DMS79 (cell line): ENCODE measurements around the gene NARF.
"Not testable (repeated sequence)": the region's sequence is repeated elsewhere in the genome, so short reads cannot be mapped to it uniquely, and the experiment has no call there.

Source experiments
- DNase-seq: peaks from one replicate; lab custom pipeline; 2025; lab: John Stamatoyannopoulos, UW

The NARF gene

DNA sequence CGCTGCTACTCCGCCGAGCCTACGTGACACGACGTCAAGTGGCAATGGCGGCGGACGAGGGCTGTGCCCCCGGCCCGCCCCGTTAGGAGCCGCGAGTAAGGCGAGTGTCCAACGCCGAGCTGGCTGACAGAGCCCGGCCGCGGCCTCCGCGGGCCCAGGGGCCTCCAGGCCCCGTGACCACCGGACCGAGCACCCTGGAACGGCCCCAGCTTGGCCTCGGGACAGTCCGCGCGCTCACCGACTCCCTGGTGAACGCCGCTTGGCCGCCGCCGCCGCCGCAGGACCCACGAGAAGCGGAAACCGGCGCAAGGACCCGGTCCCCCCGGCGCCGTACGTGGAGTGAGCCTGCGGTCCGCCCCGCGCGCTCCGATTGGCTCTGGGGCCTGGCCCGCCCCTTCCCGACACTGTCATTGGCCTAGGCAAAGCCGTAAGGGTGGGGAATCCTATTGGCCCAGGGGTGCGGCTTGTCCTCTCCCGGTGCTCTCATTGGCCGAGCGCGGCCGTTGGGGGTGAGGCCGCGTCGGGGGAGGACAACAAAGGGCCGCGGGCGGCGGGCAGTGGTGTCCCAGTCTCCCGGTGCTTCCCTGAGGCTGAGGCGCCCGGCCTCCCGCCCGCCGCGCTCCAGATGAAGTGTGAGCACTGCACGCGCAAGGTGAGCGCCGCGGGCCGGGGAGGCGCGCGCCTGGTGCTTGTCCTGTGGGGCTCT, at the start of gene NARF:
NARF (plus strand) TSS at position 563 of the 706 bp plus-strand sequence; CDS start at position 626, 63 bp downstream.
- peak; percentile 84 for DNase-seq

DNA sequence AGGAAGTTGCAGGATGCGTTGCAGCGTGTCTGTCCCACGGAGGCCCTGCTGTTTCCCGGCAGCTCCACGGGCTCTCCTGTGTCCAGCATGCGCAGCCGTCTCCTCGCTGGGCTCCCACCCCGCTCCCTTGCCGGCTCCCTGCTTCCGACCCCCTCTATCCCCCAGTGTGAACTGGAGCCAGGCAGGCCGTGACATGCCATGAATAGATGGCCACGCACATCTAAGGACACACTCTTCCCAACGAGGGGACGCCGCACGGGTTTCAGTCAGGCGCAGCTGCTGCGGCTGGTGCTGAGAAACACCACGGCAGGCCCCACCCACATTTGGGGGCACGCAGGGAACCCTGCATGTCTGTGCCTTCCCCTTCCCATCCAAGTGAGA, 49.6 kb upstream of the NARF start:
- no peak for DNase-seq

DNA sequence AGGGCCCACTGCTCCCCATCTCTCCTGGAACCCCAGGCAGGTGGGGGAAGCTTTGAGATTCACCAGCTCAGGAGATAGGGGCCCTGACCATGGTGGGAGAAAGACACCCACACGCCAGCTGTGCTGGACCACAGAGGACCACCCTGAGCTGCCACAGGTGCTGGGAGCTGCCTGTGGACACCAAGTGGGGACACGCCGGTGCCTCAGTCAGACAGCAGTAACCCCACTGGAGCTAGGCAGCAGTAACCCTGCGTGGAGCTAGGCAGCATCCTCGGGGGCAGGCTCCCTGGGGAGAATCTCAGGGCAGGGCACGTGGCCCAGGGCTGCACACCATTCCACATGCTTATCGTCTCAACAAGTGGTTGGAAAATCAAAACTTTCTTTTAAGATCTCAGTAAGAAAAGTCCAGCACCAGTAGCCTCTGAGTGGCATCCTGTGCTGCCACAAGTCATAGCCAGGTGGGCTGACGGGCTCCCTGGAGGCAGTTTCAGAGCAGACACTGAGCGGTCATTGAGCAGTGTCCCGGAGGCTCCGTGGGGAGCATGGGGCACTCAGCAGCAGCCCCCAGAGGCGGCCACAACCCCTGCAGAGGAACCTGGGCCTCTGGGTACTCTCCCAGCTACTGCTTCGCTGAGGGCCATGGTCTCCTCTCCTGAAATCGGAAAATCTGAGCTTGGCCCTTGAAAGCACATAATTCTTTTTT, 48.4 kb upstream of the NARF start:
- no peak for DNase-seq

DNA sequence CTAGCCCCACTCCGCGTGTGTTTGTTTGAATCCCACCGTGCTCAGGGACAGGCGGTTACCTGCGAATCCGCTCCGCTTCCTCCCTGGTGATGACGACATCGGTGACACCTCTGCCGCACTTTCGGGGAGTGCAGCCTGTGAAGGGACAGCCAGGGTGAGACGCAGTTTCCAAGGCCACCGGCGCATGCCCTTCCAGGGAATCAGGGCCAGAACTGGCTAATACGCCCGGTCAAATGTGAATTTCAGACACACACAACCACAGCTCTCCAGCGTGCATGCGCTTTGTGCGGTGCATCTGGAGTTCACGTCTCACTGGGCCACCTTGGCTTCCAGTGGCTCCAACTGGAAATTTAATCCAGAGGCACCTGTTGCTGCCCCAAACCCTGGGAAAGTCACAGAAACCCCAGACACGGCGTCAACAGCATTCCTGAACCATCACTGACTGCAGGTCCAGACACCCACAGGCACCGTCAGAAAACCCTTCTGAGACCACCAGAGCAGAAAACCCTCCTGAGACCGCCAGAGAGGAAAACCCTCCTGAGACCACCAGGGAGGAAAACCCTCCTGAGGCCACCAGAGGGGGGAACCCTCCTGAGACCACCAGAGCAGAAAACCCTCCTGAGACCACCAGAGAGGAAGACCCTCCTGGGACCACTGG, 47.0 kb upstream of the NARF start:
- no peak for DNase-seq

DNA sequence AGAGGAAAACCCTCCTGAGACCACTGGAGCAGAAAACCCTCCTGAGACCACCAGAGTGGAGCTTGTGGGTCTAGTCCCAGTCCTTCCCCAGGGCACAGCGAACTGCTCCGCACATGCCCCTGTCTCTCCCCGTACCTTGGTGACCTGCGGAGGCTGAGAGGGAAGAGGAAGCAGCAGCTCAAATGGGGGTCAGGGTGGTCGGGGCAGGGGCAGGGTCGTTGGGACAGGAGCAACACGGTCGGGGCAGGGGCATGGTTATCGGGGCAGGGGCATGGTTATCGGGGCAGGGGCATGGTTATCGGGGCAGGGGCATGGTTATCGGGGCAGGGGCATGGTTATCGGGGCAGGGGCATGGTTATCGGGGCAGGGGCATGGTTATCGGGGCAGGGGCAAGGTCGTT, 46.5 kb upstream of the NARF start:
- DNase-seq = not testable (repeated sequence)

DNA sequence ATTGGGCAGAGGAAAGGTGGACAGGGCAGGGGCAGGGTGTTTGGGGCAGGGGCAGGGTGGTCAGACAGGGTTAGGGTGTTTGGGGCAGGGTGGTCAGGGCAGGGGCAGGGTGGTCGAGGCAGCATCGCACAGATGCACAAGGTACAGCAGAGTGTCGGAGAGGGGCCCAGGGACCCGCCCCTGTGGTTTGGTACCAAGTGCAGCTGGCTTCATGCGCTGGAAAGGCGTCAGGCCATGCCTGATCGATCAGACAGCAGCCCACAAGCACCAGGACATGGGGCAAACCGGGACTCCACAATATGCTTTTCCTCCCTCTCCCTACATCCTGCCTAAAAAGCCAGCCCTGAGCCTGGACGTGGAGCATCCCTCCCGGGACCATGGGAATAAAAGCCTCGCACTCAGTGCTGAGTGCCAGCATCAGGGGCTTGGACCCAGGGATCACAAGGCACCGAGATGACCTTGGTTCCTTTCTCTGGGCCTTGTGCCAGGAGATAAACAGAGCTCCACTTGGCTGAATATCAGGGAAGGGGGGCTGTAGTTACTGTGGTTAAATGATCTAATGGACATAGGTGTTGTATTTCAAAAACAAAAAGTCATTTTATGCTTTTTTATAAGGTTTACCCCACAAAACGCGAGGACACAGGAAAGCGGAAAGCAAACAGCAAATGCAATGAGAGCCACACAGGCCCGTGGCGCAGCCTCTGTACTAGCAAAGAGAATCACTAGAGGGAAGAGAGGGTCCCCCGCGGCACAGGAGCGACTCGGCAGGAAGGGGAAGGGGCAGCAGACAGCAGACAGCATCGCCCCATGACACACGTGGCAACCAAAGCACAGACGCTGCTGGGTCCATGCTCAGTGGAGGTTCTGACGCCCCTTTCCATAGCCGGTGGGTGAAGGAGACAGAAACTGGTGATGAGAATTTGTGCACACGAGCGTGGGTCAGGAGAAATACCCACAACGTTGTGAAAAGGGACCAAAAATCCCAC, 45.7 kb upstream of the NARF start:
- peak; percentile 22 for DNase-seq

DNA sequence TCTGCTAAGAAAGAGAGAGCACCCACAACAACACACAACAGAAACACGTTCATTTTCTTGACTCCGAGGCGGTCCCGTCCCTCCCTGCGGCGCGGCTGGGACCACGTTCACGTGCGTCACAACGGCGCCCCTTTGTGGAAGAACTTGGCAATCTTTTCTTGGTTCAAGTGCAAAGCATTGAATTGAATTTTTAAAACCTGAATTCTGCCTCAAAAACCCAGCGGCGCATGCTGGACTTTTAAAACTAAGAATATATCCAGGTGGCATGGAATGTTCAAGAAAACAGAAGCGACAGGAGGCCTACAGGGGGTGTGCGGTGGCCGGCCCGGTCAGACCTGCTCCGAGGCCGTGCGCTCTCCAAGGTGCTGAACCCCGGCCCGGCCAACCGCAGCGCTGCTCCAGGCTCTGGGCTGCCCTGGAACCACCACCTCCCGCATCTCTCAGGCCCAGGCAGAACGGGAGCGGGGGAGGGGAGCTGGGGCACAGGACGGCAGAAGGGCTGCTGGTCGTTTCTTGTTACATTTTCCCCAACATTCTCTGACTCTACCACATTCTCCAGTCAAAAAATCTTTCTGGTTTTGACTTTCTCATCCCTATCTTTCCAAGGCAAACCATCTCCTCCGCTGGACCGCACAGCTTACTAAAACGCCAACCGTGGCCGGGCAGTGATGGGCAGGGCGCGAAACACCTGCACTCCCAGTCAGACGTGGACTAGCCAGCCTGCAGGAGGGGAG, 43.8 kb upstream of the NARF start:
- DNase-seq = no peak

DNA sequence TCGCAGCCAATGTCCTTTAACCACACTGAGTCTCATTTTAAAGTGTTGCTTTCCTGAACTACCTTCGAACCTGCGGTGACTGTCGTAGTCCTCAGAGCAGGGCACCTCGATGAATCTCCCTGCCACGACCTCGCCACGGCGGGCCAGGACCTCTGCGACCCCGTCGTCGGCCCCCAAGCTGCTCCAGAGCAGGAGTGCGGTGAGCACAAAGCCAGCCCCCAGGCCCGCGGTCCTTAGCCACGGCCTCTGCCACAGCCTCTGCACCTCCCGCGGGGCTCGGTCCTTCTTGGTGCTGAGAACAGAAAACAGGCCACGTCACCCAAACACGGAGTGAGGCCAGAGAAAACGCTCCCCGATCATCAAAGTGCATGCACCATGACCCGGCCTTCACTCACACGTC, 43.2 kb upstream of the NARF start:
- no peak for DNase-seq

DNA sequence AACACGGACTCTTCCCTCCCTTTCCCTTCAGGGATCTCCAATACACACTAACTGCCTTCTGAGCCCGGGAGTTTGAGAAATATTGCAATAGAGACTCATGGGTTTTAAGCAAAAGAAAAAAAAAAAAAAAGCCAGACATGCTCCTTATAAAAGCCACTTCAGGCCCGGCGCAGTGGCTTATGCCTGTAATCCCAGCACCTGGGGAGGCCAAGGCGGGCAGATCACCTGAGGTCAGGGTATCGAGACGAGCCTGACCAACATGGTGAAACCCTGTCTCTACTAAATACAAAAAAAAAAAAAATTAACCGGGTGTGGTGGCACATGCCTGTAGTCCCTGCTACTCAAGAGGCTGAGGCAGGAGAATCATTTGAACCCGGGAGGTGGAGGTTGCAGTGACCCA, 42.8 kb upstream of the NARF start:
- DNase-seq = no peak

DNA sequence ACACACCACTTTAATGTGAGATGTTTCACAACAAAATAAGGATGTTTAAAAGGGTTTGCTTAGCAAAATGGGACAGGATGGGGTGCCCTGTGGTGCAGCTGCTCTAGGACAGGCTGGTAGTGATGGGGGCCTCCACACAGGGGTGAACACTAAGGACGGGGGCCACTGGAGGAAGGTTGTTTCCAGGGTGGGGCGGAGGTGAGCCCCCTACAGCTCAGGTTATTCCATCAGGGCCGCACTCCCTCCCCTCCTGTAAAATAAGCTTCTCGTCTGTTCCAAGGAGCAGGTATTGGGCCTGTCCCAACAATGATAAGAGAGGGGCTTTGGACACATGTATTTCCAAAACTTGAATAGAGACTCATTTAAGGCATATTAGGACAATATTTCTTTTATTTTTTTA, 42.3 kb upstream of the NARF start:
- no peak for DNase-seq

DNA sequence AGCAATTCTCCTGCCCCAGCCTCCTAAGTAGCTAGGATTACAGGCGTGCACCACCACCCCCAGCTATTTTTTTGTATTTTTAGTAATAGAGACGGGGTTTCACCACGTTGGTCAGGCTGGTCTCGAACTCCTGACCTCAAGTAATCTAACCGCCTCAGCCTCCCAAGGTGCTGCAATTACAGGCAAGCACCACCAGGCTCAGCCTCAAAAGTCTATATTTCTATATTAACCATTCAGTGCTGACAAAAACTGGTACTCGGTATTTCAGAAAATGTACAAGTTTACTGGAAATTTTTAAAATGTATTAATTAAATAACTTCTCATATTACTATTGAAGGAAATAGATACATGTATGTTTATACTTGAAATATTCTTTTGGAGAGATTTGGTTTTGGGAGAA, 41.8 kb upstream of the NARF start:
- no peak for DNase-seq

DNA sequence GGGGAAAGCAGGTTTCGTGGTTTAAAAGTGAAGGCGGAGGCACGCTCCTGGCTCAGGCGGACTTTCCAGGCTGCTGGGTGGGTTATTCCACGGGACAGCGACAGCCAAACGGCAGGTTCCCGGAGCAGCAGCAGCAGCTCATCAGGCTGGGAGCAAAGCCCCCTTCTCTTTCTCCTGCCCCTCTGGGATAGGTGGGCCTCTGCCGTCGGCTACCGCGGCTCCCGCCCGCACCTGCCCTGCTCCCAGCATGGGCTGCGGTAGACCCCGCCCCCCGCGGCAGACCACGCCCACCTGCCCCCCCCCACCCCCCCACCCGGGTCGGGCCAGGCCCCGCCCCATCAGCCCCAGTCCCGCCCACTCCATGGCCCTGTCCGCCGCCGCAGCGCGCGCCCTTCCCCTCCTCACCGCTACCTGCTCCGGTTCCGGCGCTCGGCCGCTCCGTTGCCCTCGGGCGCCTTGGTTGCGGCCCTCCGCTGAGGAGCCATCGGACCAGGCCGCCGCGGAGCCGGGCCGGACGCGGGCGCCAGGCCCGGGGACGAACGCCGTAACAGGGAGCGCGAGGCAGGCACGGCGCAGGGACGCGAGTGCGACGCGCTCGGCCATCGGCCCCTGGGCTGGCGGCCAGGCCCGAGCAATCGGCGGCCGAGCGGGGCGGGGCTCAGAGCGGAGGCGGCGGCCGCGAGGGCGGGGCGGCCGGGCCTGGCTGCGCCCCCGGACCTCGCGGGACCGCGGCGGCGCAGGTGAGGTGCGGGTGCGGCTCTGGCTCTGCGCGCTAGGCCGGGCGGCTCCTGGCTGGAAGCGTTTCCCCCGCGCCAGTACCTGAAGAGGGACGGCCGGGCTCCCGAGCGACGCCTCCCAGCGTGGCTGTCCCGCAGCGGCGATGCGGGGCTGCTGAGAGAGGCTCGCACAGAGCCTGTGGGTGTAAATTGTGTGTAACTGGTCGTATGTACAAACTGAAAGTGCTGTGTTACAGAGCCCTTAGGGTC, 40.2 kb upstream of the NARF start, which contains the start of the genes HEXD and OGFOD3:
HEXD (plus strand) TSS at position 347 of the 986 bp plus-strand sequence. CDS start 1,453 bp downstream, outside the sequence.
OGFOD3 (minus strand) TSS at position 586 of the 986 bp plus-strand sequence; CDS start at position 485, 101 bp downstream.
- peak; percentile 23 for DNase-seq

DNA sequence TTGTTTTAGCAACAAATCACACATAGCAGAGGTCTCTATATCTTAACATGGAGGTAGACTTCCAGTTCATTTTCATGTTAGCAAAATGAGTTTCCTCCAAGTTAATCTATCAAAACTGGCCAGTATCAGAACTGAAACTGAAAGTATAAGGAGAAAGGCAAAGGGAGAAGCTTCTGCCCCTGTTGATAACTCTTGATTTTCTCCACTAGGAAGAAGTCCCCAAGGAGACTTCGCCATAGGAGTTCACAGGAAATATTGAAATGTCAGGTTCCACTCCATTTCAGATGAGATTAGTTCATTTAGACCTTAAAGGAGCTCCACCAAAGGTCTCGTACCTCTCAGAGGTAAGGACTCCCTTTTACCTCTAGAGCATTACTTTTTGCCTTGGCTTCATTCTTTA, 39.0 kb upstream of the NARF start:
- DNase-seq = no peak

DNA sequence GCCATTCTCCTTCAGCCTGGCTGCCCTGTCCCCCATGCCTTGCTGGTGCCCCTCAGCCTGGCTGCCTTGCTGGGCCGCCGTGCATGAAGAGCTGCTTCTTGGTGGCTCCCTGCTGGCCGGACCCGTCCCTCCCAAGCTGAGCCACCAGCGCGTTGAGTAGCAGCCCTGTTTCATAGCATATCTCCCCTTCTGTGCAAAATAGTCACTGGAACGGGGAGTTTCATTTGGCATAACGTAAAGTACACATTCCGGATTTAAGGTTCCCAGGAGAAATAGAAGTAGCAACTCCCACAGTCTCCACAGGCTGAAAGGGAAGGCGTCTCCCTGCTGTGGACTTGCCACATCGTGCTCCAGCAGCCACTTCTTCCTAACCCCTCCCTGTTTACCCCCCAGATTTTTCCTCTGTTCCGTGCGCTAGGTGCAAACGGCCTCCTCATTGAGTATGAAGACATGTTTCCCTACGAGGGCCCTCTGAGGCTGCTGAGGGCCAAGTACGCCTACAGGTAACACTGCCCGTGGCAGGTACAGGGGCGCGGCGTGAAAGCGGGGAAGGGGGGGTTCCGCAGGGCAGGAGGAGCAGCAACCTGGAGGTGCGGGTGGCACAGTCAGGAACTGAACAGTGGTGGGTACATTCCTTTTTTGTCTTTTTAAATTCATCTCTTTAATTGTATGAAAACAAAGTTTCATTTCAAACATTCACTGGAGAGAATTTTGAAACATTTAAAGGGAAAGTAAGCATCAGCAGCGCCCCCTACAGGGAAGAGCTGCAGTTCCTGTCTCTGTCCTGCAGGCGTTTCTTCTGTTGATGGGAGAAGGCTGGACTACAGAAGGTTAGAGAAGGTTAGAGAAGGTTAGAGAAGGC, 34.3 kb upstream of the NARF start:
- DNase-seq = no peak

DNA sequence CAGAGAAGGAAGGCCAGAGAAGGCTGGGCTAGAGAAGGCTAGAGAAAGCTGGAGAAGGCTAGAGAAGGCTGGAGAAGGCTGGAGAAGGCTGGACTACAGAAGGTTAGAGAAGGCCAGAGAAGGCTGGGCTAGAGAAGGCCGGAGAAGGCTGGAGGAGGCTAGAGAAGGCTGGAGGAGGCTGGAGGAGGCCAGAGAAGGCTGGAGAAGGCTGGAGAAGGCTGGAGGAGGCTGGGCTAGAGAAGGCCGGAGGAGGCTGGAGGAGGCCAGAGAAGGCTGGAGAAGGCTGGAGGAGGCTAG, 33.7 kb upstream of the NARF start:
- no peak for DNase-seq

DNA sequence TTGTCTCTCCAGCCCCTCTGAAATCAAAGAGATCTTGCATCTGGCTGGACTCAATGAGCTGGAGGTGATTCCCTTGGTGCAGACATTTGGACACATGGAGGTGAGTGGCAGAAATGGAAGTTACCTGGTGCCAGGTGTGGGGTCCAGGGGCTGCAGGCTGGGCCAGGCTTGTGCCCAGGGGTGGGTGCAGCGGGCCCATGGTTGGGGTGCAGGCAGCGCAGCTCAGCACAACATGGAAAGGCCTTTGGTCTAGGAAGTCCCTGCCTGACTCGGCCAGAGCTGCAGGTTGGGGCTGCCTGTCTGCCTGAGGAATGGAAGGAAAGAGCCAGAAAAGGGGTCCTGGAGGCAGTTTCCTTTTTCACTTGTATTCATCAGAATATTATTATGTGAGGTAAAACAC, 30.0 kb upstream of the NARF start:
- no peak for DNase-seq

DNA sequence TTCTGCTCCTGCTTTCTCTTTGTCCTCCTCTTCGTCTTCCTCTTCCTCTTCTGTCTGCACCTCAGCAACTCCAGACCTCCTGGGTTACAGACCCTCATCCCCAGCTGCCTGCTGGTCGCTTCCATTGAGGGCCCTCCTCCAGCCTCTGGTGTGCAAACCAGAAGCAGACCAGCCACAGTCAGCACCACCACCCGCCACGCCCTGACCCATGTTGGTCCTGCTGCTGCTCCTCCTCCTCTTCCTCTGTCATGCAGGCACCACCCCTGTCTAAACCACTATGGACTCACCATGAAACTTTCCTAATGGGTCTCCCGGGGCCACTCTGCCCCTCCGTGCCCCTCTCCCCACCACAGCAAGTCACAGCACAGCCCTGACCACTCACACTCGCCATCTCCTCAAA, 28.7 kb upstream of the NARF start:
- no peak for DNase-seq

DNA sequence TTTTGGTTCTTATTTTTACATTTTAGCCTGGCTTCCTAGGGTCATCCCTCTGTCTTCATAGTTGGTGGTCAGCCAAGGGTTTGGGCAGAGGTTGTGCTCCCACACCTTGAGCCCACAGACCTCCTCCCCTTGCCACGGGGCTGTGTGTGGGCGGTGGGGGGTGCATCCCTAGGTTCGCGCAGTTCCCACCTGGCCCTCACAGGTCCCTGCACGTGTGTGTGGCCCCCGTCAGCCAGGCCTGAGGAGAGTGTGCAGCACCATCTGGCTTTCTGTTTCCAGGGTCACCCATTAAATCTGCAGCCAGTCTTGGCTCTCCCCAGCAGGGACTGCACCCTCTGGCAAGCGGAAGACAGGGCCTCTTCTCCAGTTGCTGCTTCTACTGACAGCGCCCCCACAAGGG, 26.5 kb upstream of the NARF start:
- DNase-seq = no peak

DNA sequence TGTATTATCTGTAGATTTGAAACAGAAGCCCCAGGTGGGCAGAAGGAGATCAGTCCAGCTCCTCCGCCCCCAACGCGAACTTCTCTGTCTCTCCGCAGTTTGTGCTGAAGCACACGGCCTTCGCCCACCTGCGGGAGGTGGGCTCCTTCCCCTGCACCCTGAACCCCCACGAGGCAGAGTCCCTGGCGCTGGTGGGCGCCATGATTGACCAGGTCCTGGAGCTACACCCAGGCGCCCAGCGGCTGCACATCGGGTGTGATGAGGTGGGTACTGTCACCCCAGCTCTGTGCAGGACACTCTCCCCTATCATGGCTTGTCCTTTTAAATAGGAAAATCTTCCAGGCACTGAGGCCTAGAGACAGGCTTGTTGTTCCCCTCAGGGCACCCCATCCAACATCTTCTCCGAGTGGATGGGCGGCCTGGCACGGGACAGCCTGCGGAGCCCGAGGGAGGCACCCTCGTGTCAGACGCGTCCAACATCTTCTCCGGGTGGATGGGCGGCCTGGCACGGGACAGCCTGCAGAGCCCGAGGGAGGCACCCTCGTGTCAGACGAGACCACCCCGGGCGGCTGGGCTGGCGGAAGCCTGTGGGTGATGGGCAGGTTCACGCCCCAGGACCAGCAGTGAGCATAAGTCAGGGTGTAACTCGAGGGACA, 24.9 kb upstream of the NARF start:
- DNase-seq = no peak
